ENCODE data around the gene PRDM16. TPM values are rescaled to one million over a fixed set of nuclear protein-coding genes. Genes with fewer than 3 reads are reported as not detected.

PRDM16 gene
- total and polyA plus RNA-seq, 2 of the 8 experiments (the other 6 are each of a cell fraction or from before 2014, with no cell fraction given): 0.39 to 0.43 TPM

GRCh38 chr1:3453203-3453761, 384.3 kb downstream of the PRDM16 start (continued):
- no peak for TF ChIP-seq TEAD4 (IDR thresholded peaks at IDR 0.05; ENCODE audit: low read depth, low read length)
- peak in 2 of 3 experiments; percentile 94 to 98; a peak in 3 of 4 replicates for TF ChIP-seq CTCF (IDR thresholded peaks at IDR 0.05; ENCODE audit: control extremely low read depth in 1 of 3, insufficient read depth in 1 of 3, low read depth in 1 of 3, low read length in 3 of 3)
- no peak for TF ChIP-seq TAF1 (IDR thresholded peaks at IDR 0.05; ENCODE audit: low read depth, low read length)

Data from H1 (cell line).